ENCODE measurements around the gene RBM8A.

GRCh38 chr1:145892486-145893087, 34.7 kb downstream of the RBM8A start:
- TF ChIP-seq CTCF (IDR thresholded peaks at IDR 0.05 in 4 of 5, conservative IDR thresholded peaks at IDR 0.05 in 1 of 5) (no peak), POLR2A (IDR thresholded peaks at IDR 0.05) (no peak)
